Measurements from ENCODE around the gene ATR. TPM values are rescaled to one million over a fixed set of nuclear protein-coding genes. Genes with fewer than 3 reads are reported as not detected.
"Not testable (repeated sequence)": the region's sequence is repeated elsewhere in the genome, so short reads cannot be mapped to it uniquely, and the experiment has no call there.

Gene ATR
- total RNA-seq, 2 donors from 2014 or later = 22.6 to 42.6 TPM

- H3K36me3 Mint-ChIP-seq (ENCODE audit: low read depth) = peaks cover 19% of the 10 kb centered on the region
- H3K27ac Mint-ChIP-seq = no peak overlapping the region
- H3K4me1 Mint-ChIP-seq = no peaks in the 10 kb centered on the region
- H3K9me3 Mint-ChIP-seq = no peaks in the 10 kb centered on the region
- H3K4me3 Mint-ChIP-seq = no peak overlapping the region
- ATAC-seq (replicated peaks) = no peak
- no peaks in the 10 kb centered on the region for H3K27me3 Mint-ChIP-seq
Measured at GRCh38 chr3:142470826-142471225, 107.7 kb downstream of the ATR start.

GRCh38 chr3:142468456-142468855 is 110.1 kb downstream of the ATR start:
- H3K9me3 Mint-ChIP-seq = no peaks in the 10 kb centered on the region

GRCh38 chr3:142467768-142468167 is 110.8 kb downstream of the ATR start:
- Mint-ChIP-seq H3K27me3 (no peaks in the 10 kb centered on the region), H3K36me3 (ENCODE audit: low read depth) (peaks cover 32% of the 10 kb centered on the region), H3K4me1 (no peaks in the 10 kb centered on the region), H3K27ac (no peak overlapping the region), H3K4me3 (no peak overlapping the region), H3K9me3 (no peaks in the 10 kb centered on the region)
- ATAC-seq (replicated peaks) = no peak

More at GRCh38 chr3:142468456-142468855, 110.1 kb downstream of the ATR start:
- Mint-ChIP-seq H3K4me3 (no peak overlapping the region), H3K36me3 (ENCODE audit: low read depth) (peaks cover 36% of the 10 kb centered on the region), H3K27me3 (no peaks in the 10 kb centered on the region), H3K4me1 (no peaks in the 10 kb centered on the region), H3K27ac (no peak overlapping the region)
- no peak for ATAC-seq (replicated peaks)

- Mint-ChIP-seq H3K27me3 (no peaks in the 10 kb centered on the region), H3K4me3 (no peak overlapping the region), H3K36me3 (ENCODE audit: low read depth) (peaks cover 73% of the 10 kb centered on the region), H3K4me1 (no peaks in the 10 kb centered on the region), H3K9me3 (no peaks in the 10 kb centered on the region), H3K27ac (no peak overlapping the region)
- no peak for ATAC-seq (replicated peaks)
Measured at GRCh38 chr3:142460689-142461088, 117.8 kb downstream of the ATR start.

- ATAC-seq (replicated peaks) = no peak
- Mint-ChIP-seq H3K36me3 (ENCODE audit: low read depth) (peaks cover 71% of the 10 kb centered on the region), H3K27me3 (no peaks in the 10 kb centered on the region), H3K4me3 (no peak overlapping the region), H3K4me1 (no peaks in the 10 kb centered on the region), H3K9me3 (no peaks in the 10 kb centered on the region), H3K27ac (no peak overlapping the region)
Measured at GRCh38 chr3:142459929-142460328, 118.6 kb downstream of the ATR start.

GRCh38 chr3:142459096-142459495 is 119.4 kb downstream of the ATR start:
- H3K36me3 Mint-ChIP-seq (ENCODE audit: low read depth) = peaks cover 69% of the 10 kb centered on the region
- no peaks in the 10 kb centered on the region for H3K27me3 Mint-ChIP-seq
- ATAC-seq (replicated peaks) = no peak
- no peaks in the 10 kb centered on the region for H3K9me3 Mint-ChIP-seq
- H3K27ac Mint-ChIP-seq = no peak overlapping the region
- no peaks in the 10 kb centered on the region for H3K4me1 Mint-ChIP-seq
- no peak overlapping the region for H3K4me3 Mint-ChIP-seq

- no peak for ATAC-seq (replicated peaks)
- no peak overlapping the region for H3K4me3 Mint-ChIP-seq
- H3K36me3 Mint-ChIP-seq (ENCODE audit: low read depth) = peaks cover 73% of the 10 kb centered on the region
- no peaks in the 10 kb centered on the region for H3K27me3 Mint-ChIP-seq
- H3K27ac Mint-ChIP-seq = no peak overlapping the region
- H3K9me3 Mint-ChIP-seq = no peaks in the 10 kb centered on the region
- peaks cover 7% of the 10 kb centered on the region for H3K4me1 Mint-ChIP-seq
Measured at GRCh38 chr3:142450881-142451280, 127.7 kb downstream of the ATR start.

GRCh38 chr3:142450189-142450588 is 128.3 kb downstream of the ATR start:
- H3K9me3 Mint-ChIP-seq = no peaks in the 10 kb centered on the region
- H3K4me3 Mint-ChIP-seq = no peak overlapping the region
- no peaks in the 10 kb centered on the region for H3K27me3 Mint-ChIP-seq
- H3K27ac Mint-ChIP-seq = peak overlapping the region; percentile 26
- peaks cover 73% of the 10 kb centered on the region for H3K36me3 Mint-ChIP-seq (ENCODE audit: low read depth)
- peaks cover 14% of the 10 kb centered on the region for H3K4me1 Mint-ChIP-seq
- ATAC-seq (replicated peaks) = no peak

GRCh38 chr3:142447852-142448823 is 130.4 kb downstream of the ATR start, which contains the start of gene XRN1:
Gene XRN1 (minus strand): TSS chr3:142448037. CDS start chr3:142447944, 93 bp downstream.
- H3K27me3 Mint-ChIP-seq = no peaks in the 10 kb centered on the region
- no peaks in the 10 kb centered on the region for H3K9me3 Mint-ChIP-seq
- H3K36me3 Mint-ChIP-seq (ENCODE audit: low read depth) = peaks cover 71% of the 10 kb centered on the region
- peak within 1 kb of the TSS; percentile 95 for H3K4me3 Mint-ChIP-seq
- peak within 1 kb of the TSS; percentile 98 for H3K27ac Mint-ChIP-seq
- peak; percentile 88 for ATAC-seq (replicated peaks)
- H3K4me1 Mint-ChIP-seq = peaks cover 27% of the 10 kb centered on the region

- peaks cover 27% of the 10 kb centered on the region for H3K4me1 Mint-ChIP-seq
Measured at GRCh38 chr3:142447301-142447851, 131.2 kb downstream of the ATR start.

GRCh38 chr3:142445816-142446254 is 132.7 kb downstream of the ATR start:
- Mint-ChIP-seq H3K27me3 (no peaks in the 10 kb centered on the region), H3K27ac (peak overlapping the region; percentile 98), H3K4me1 (peaks cover 27% of the 10 kb centered on the region), H3K36me3 (ENCODE audit: low read depth) (peaks cover 59% of the 10 kb centered on the region), H3K9me3 (no peaks in the 10 kb centered on the region), H3K4me3 (peak overlapping the region; percentile 95)
- peak; percentile 72 for ATAC-seq (replicated peaks)

More at GRCh38 chr3:142447301-142447851, 131.2 kb downstream of the ATR start:
- Mint-ChIP-seq H3K27ac (peak overlapping the region; percentile 98), H3K4me3 (peak overlapping the region; percentile 95), H3K9me3 (no peaks in the 10 kb centered on the region), H3K36me3 (ENCODE audit: low read depth) (peaks cover 67% of the 10 kb centered on the region), H3K27me3 (no peaks in the 10 kb centered on the region)
- ATAC-seq (replicated peaks) = peak; percentile 22

GRCh38 chr3:142444343-142444742 is 134.2 kb downstream of the ATR start:
- ATAC-seq (replicated peaks) = no peak
- Mint-ChIP-seq H3K4me1 (peaks cover 29% of the 10 kb centered on the region), H3K27ac (no peak overlapping the region), H3K27me3 (no peaks in the 10 kb centered on the region), H3K9me3 (no peaks in the 10 kb centered on the region), H3K36me3 (ENCODE audit: low read depth) (peaks cover 46% of the 10 kb centered on the region), H3K4me3 (peak overlapping the region; percentile 59)

- not testable (repeated sequence) for ATAC-seq (replicated peaks); H3K4me3 Mint-ChIP-seq; H3K27me3 Mint-ChIP-seq; H3K9me3 Mint-ChIP-seq; H3K27ac Mint-ChIP-seq
- Mint-ChIP-seq H3K4me1 (peaks cover 29% of the 10 kb centered on the region), H3K36me3 (ENCODE audit: low read depth) (peaks cover 41% of the 10 kb centered on the region)
Measured at GRCh38 chr3:142443060-142443459, 135.5 kb downstream of the ATR start.

GRCh38 chr3:142439499-142440220 is 138.9 kb downstream of the ATR start:
- not testable (repeated sequence) for H3K9me3 Mint-ChIP-seq; H3K27me3 Mint-ChIP-seq; H3K27ac Mint-ChIP-seq; H3K4me3 Mint-ChIP-seq; ATAC-seq (replicated peaks)
- Mint-ChIP-seq H3K36me3 (ENCODE audit: low read depth) (peaks cover 24% of the 10 kb centered on the region), H3K4me1 (peaks cover 26% of the 10 kb centered on the region)
